ENCODE measurements around the gene PUS10.
"Not testable (repeated sequence)": the region's sequence is repeated elsewhere in the genome, so short reads cannot be mapped to it uniquely, and the experiment has no call there.

The PUS10 gene

GRCh38 chr2:61011678-61012077 is 6.4 kb downstream of the PUS10 start:
- no peak for DNase-seq (ENCODE audit: low read depth)

- no peak for DNase-seq (ENCODE audit: low read depth)
These were observed 8.7 kb downstream of the PUS10 start for GRCh38 chr2:61009355-61009754.

- no peak for DNase-seq (ENCODE audit: low read depth)
These were observed 11.5 kb downstream of the PUS10 start for GRCh38 chr2:61006486-61007105.

- no peak for DNase-seq (ENCODE audit: low read depth)
These were observed 12.3 kb downstream of the PUS10 start for GRCh38 chr2:61005736-61006135.

- no peak for DNase-seq (ENCODE audit: low read depth)
These were observed 19.2 kb downstream of the PUS10 start for GRCh38 chr2:60998628-60999545.

- no peak for DNase-seq (ENCODE audit: low read depth)
These were observed 23.9 kb downstream of the PUS10 start for GRCh38 chr2:60994131-60994530.

GRCh38 chr2:60992985-60993392 is 25.1 kb downstream of the PUS10 start:
- DNase-seq (ENCODE audit: low read depth): no peak

- DNase-seq (ENCODE audit: low read depth): no peak
These were observed 26.4 kb downstream of the PUS10 start for GRCh38 chr2:60991644-60992043.

GRCh38 chr2:60989259-60989658 is 28.8 kb downstream of the PUS10 start:
- DNase-seq (ENCODE audit: low read depth): no peak

- not testable (repeated sequence) for DNase-seq (ENCODE audit: low read depth)
These were observed 30.4 kb downstream of the PUS10 start for GRCh38 chr2:60987656-60988055.

- no peak for DNase-seq (ENCODE audit: low read depth)
These were observed 31.0 kb downstream of the PUS10 start for GRCh38 chr2:60987041-60987440.

GRCh38 chr2:60984720-60985119 is 33.3 kb downstream of the PUS10 start:
- no peak for DNase-seq (ENCODE audit: low read depth)

- not testable (repeated sequence) for DNase-seq (ENCODE audit: low read depth)
These were observed 36.0 kb downstream of the PUS10 start for GRCh38 chr2:60982066-60982465.

GRCh38 chr2:60980071-60980815 is 37.8 kb downstream of the PUS10 start:
- no peak for DNase-seq (ENCODE audit: low read depth)

- no peak for DNase-seq (ENCODE audit: low read depth)
These were observed 38.8 kb downstream of the PUS10 start for GRCh38 chr2:60979231-60979630.

GRCh38 chr2:60977562-60977895 is 40.5 kb downstream of the PUS10 start:
- DNase-seq (ENCODE audit: low read depth): no peak

- DNase-seq (ENCODE audit: low read depth): no peak
These were observed 41.0 kb downstream of the PUS10 start for GRCh38 chr2:60976875-60977561.

- no peak for DNase-seq (ENCODE audit: low read depth)
These were observed 41.7 kb downstream of the PUS10 start for GRCh38 chr2:60976256-60976850.

GRCh38 chr2:60974652-60975051 is 43.4 kb downstream of the PUS10 start:
- no peak for DNase-seq (ENCODE audit: low read depth)

GRCh38 chr2:60973705-60974104 is 44.4 kb downstream of the PUS10 start:
- DNase-seq (ENCODE audit: low read depth): no peak

GRCh38 chr2:60972889-60973656 is 45.0 kb downstream of the PUS10 start:
- no peak for DNase-seq (ENCODE audit: low read depth)

All from activated T-cell treated with anti-CD3 and anti-CD28 coated beads for 24 hours (primary cell).